Ascending aorta (tissue), 2 donors: ENCODE measurements around the gene SLIT3. TPM values are rescaled to one million over a fixed set of nuclear protein-coding genes. Genes with fewer than 3 reads are reported as not detected.

Experiments
- DNase-seq, 2 donors: peaks; one replicate each; pipeline ENCODE4 v3.0.0-alpha.2; 2019; ENCODE audit warnings: low spot score in 2 of 2
- H3K27ac ChIP-seq, 2 donors: fragments of 200-600 bp; sonication (generic); one replicate each; pipeline ENCODE4 v1.5.1; 2016 to 2017; ENCODE audit warnings: mild to moderate bottlenecking in 1 of 2
- H3K27me3 ChIP-seq: fragments of 200-600 bp; sonication (generic); one replicate; pipeline ENCODE4 v1.5.1; 2017
- H3K36me3 ChIP-seq, 2 donors: fragments of 200-600 bp; sonication (generic); one replicate each; pipeline ENCODE4 v1.5.1; 2016
- H3K4me1 ChIP-seq, 2 donors: fragments of 200-600 bp; sonication (generic); one replicate each; pipeline ENCODE4 v1.5.1; 2016 to 2017; ENCODE audit warnings: mild to moderate bottlenecking in 1 of 2
- H3K4me3 ChIP-seq, 2 donors: fragments of 200-600 bp; sonication (generic); one replicate each; pipeline ENCODE4 v1.5.1; 2016 to 2017; ENCODE audit warnings: mild to moderate bottlenecking in 1 of 2
- H3K9me3 ChIP-seq, 2 donors: fragments of 200-600 bp; sonication (generic); one replicate each; pipeline ENCODE4 v1.5.1; 2016
- CTCF ChIP-seq, 3 experiments: fragments of 200-600 bp in 2 of 3; fragments of 450-650 bp in 1 of 3; sonication (generic) in 2 of 3; IDR thresholded peaks; one replicate each; pipeline ENCODE4 v1.5.1; 2016 to 2019; ENCODE audit warnings: antibody characterized with exemption in 3 of 3, mild to moderate bottlenecking in 1 of 3, moderate library complexity in 1 of 3
- intact Hi-C: fragments of 100-400 bp; cut with DNase I; formaldehyde crosslinking; loops from one replicate; pipeline ENCODE4 v1.15.1; 2023
- total RNA-seq: library from RNA; depleted of rRNA; stranded (reverse); fragments of >200 nt; gene quantifications from one replicate; pipeline ENCODE4 v1.1.0, GENCODE V29; 2016

SLIT3 gene
- total RNA-seq, 1 donor from 2014 or later, result 128 TPM

- intact Hi-C loops, result loop anchor here (1.0 to 10.0 kb wide), 7 partner anchors 13 to 815 kb away; partner anchors contain the start of genes PANK3, RARS1 and SPDL1
- H3K27ac ChIP-seq, result peak overlapping the region; percentile 70 to 80
- peaks cover 0 to 23% of the 10 kb centered on the region in 2 donors for H3K4me1 ChIP-seq
- DNase-seq, result no peak
- no peaks in the 10 kb centered on the region for H3K27me3 ChIP-seq
- H3K4me3 ChIP-seq, result peak overlapping the region; percentile 76 to 88
- no peaks in the 10 kb centered on the region for H3K9me3 ChIP-seq
- TF ChIP-seq CTCF (IDR thresholded peaks at IDR 0.05), result no peak
- H3K36me3 ChIP-seq, result no peaks in the 10 kb centered on the region
Measured at GRCh38 chr5:169299663-169300467, 1.1 kb downstream of the SLIT3 start.

GRCh38 chr5:169299191-169299662 is 1.7 kb downstream of the SLIT3 start:
- Histone ChIP-seq H3K27me3 (no peaks in the 10 kb centered on the region), H3K27ac (peak overlapping the region; percentile 70 to 80), H3K4me1 (peaks cover 0 to 23% of the 10 kb centered on the region in 2 donors), H3K4me3 (peak overlapping the region; percentile 76 to 88), H3K36me3 (no peaks in the 10 kb centered on the region), H3K9me3 (no peaks in the 10 kb centered on the region)
- no peak for DNase-seq
- TF ChIP-seq CTCF (IDR thresholded peaks at IDR 0.05), result no peak
- intact Hi-C loops, result no loop called here

- no peaks in the 10 kb centered on the region for H3K36me3 ChIP-seq
- peak overlapping the region in 1 of 2 donors; percentile 88 for H3K4me3 ChIP-seq
- intact Hi-C loops, result no loop called here
- H3K9me3 ChIP-seq, result no peaks in the 10 kb centered on the region
- no peaks in the 10 kb centered on the region for H3K27me3 ChIP-seq
- DNase-seq, result no peak
- H3K27ac ChIP-seq, result no peak overlapping the region
- H3K4me1 ChIP-seq, result peaks cover 0 to 23% of the 10 kb centered on the region in 2 donors
- TF ChIP-seq CTCF (IDR thresholded peaks at IDR 0.05), result no peak
Measured at GRCh38 chr5:169298193-169298592, 2.7 kb downstream of the SLIT3 start.

- DNase-seq, result peak in 1 of 2 donors; percentile 82
- intact Hi-C loops, result no loop called here
- H3K9me3 ChIP-seq, result no peaks in the 10 kb centered on the region
Measured at GRCh38 chr5:169296419-169297143, 4.4 kb downstream of the SLIT3 start.

GRCh38 chr5:169295306-169295705 is 5.6 kb downstream of the SLIT3 start:
- Histone ChIP-seq H3K4me1 (peaks cover 0 to 12% of the 10 kb centered on the region in 2 donors), H3K9me3 (no peaks in the 10 kb centered on the region), H3K27me3 (no peaks in the 10 kb centered on the region), H3K27ac (no peak overlapping the region), H3K4me3 (no peak overlapping the region), H3K36me3 (no peaks in the 10 kb centered on the region)
- intact Hi-C loops, result no loop called here
- no peak for DNase-seq
- no peak for TF ChIP-seq CTCF (IDR thresholded peaks at IDR 0.05)

More at GRCh38 chr5:169296419-169297143, 4.4 kb downstream of the SLIT3 start:
- Histone ChIP-seq H3K4me1 (peaks cover 0 to 17% of the 10 kb centered on the region in 2 donors), H3K27ac (peak overlapping the region; percentile 62 to 64), H3K36me3 (no peaks in the 10 kb centered on the region), H3K4me3 (no peak overlapping the region), H3K27me3 (no peaks in the 10 kb centered on the region)
- no peak for TF ChIP-seq CTCF (IDR thresholded peaks at IDR 0.05)
